Stomach (tissue), 9 donors: ENCODE data around the gene SHISA5. TPM values are rescaled to one million over a fixed set of nuclear protein-coding genes. Genes with fewer than 3 reads are reported as not detected.

ENCODE experiments used
- DNase-seq, 2 donors: peaks; one replicate each; pipeline versions ENCODE4 v3.0.0 to v3.0.0-alpha.2; 2013 to 2019
- H3K27ac ChIP-seq, 5 donors: fragments of 200-600 bp in 4 of 5; sonication (generic) in 4 of 5; one replicate each; pipeline ENCODE4 v1.5.1; 2013 to 2019; ENCODE audit warnings: mild to moderate bottlenecking in 1 of 5, moderate library complexity in 1 of 5
- H3K27me3 ChIP-seq, 3 donors: fragments of 200-600 bp; sonication (generic); one replicate each; pipeline ENCODE4 v1.5.1; 2017 to 2019; ENCODE audit warnings: mixed run types in 1 of 3
- H3K36me3 ChIP-seq, 4 donors: fragments of 200-600 bp; sonication (generic); 1 replicate in 3 of 4; 2 replicates in 1 of 4; pipeline ENCODE4 v1.5.1; 2016 to 2019
- H3K4me1 ChIP-seq, 4 donors: fragments of 200-600 bp; sonication (generic); one replicate each; pipeline ENCODE4 v1.5.1; 2016 to 2019
- H3K4me3 ChIP-seq, 4 donors: fragments of 200-600 bp; sonication (generic) in 3 of 4; one replicate each; pipeline ENCODE4 v1.5.1; 2016 to 2019; ENCODE audit warnings: mild to moderate bottlenecking in 1 of 4
- H3K9me3 ChIP-seq, 4 donors: fragments of 200-600 bp; sonication (generic); one replicate each; pipeline ENCODE4 v1.5.1; 2016 to 2019
- CTCF ChIP-seq, 7 experiments: fragments of 450-650 bp in 4 of 7; fragments of 200-600 bp in 3 of 7; sonication (generic) in 3 of 7; IDR thresholded peaks; one replicate each; pipeline ENCODE4 v1.5.1; 2016 to 2019; ENCODE audit warnings: antibody characterized with exemption in 7 of 7, control low read depth in 2 of 7, mild to moderate bottlenecking in 1 of 7
- EP300 ChIP-seq: sonication (generic); formaldehyde crosslinking; IDR thresholded peaks from one replicate; pipeline ENCODE4 v1.6.1; 2017; ENCODE audit warnings: antibody characterized with exemption
- POLR2A ChIP-seq, 4 donors: fragments of 450-650 bp; IDR thresholded peaks; one replicate each; pipeline ENCODE4 v1.6.1; 2016; ENCODE audit warnings: antibody characterized with exemption in 4 of 4, control low read depth in 2 of 4, mild to moderate bottlenecking in 1 of 4, moderate library complexity in 1 of 4
- POLR2AphosphoS5 ChIP-seq, 3 donors: sonication (generic); formaldehyde crosslinking; IDR thresholded peaks; one replicate each; pipeline ENCODE4 v1.6.1; 2016; ENCODE audit warnings: antibody characterized with exemption in 3 of 3
- WGBS, 5 donors: extraction: QIAGEN DNeasy Blood & Tissue Kit in 3 of 5; methylation state at CpG; one replicate each; pipeline versions ENCODE4 v1.1.5 to v1.1.7; 2013 to 2018; 5-methylcytosine and 5-hydroxymethylcytosine counted together
- intact Hi-C: fragments of 100-400 bp; cut with DNase I; formaldehyde crosslinking; loops from one replicate; pipeline ENCODE4 v1.15.1; 2023; ENCODE audit warnings: low total_unique reads
- polyA plus RNA-seq, 3 donors: library from polyadenylated mRNA; stranded (reverse); fragments of 200-250 nt; gene quantifications; one replicate each; pipeline ENCODE4 v1.2.3, GENCODE V29; 2013
- total RNA-seq, 5 donors: library from RNA; depleted of rRNA; stranded (reverse); fragments of >200 nt; gene quantifications; one replicate each; pipeline versions ENCODE4 v1.1.0 to v1.2.3, GENCODE V29; 2014 to 2016
- donor health status: healthy with polysubstance abuse.
- donor health status: Bipolar disorder and iron deficiency.
- donor health status: healthy.

SHISA5 gene
- total and polyA plus RNA-seq, 8 donors = 43.4 to 182 (median 58.1) TPM

DNA sequence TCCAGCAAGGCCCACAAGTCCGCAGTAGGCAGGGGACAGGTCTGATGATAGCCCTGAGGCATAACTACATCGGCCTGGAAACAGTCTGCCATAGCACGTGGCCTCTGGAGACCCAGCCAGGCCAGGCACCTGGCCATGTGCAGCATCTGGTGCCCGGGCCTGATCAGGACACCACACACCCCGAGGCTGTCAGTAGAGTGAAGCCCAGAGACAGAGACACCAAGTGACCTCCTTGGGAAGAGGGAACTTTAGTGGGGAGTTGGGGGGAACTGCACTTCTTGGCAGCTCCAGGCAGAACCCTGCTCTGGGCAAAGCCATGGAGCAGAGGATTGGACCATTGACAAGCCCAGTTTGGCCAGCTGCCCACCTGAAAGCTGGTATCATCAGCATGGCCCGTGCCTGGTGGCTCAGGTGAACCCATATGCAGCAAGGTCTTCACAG lies 1.2 kb downstream of the SHISA5 start:
- 28 to 52% (median 38%) methylated on average over 4 to 6 of the region's 6 CpGs for WGBS, 5 donors

GRCh38 chr3:48502121-48502520 lies 1.9 kb downstream of the SHISA5 start:
- TF ChIP-seq POLR2AphosphoS5 (IDR thresholded peaks at IDR 0.05) (no peak), CTCF (IDR thresholded peaks at IDR 0.05) (no peak), POLR2A (IDR thresholded peaks at IDR 0.05) (no peak), EP300 (no peak)
- intact Hi-C loops = no loop called here
- WGBS, 5 donors = 78 to 90% (median 81%) methylated on average over 5 of the region's 5 CpGs
- H3K27me3 ChIP-seq = no peaks in the 10 kb centered on the region
- no peaks in the 10 kb centered on the region for H3K9me3 ChIP-seq
- peaks cover 4 to 36% (median 34%) of the 10 kb centered on the region in 4 donors for H3K36me3 ChIP-seq
- peak overlapping the region in 3 of 5 donors; percentile 92 to 96 (median 93) for H3K27ac ChIP-seq
- H3K4me1 ChIP-seq = peaks cover 19 to 47% (median 29%) of the 10 kb centered on the region in 4 donors
- H3K4me3 ChIP-seq = peak overlapping the region in 1 of 4 donors; percentile 72
- no peak for DNase-seq

More for the DNA sequence above, 1.2 kb downstream of the SHISA5 start:
- no peak for TF ChIP-seq EP300
- no peak for TF ChIP-seq POLR2AphosphoS5 (IDR thresholded peaks at IDR 0.05)
- TF ChIP-seq POLR2A (IDR thresholded peaks at IDR 0.05) = no peak
- no peak for TF ChIP-seq CTCF (IDR thresholded peaks at IDR 0.05)
- Histone ChIP-seq H3K4me3 (peak overlapping the region; percentile 57 to 73 (median 70)), H3K27me3 (no peaks in the 10 kb centered on the region), H3K36me3 (peaks cover 0 to 30% (median 28%) of the 10 kb centered on the region in 4 donors), H3K9me3 (no peaks in the 10 kb centered on the region), H3K27ac (peak overlapping the region; percentile 35 to 96 (median 92)), H3K4me1 (peaks cover 19 to 53% (median 29%) of the 10 kb centered on the region in 4 donors)
- intact Hi-C loops = no loop called here
- DNase-seq = peak; percentile 38 to 66

DNA sequence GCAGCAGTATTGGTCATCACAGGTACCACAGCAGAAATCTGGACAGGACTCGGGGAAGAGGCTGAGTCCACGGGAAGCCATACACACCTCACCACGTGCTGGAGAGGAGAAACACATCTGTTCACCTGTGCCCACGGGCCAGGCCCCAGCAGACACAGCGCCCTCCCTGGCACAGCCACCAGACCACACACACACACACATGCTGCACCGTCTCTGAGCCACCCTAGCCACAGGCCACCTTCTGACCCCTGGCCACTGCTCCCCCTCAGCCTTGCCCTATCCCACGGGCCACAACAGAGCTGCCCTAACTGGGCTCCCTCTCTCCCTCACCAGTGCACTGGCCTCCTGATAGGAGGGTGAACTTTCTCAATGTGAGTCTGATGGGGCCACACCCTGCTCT lies 2.8 kb downstream of the SHISA5 start:
- Histone ChIP-seq H3K27me3 (no peaks in the 10 kb centered on the region), H3K36me3 (peaks cover 4 to 46% (median 42%) of the 10 kb centered on the region in 4 donors), H3K9me3 (no peaks in the 10 kb centered on the region), H3K27ac (no peak overlapping the region), H3K4me3 (no peak overlapping the region), H3K4me1 (peaks cover 19 to 47% (median 29%) of the 10 kb centered on the region in 4 donors)
- WGBS, 5 donors = 78 to 82% (median 79%) methylated on average over 5 to 7 of the region's 7 CpGs
- TF ChIP-seq CTCF (IDR thresholded peaks at IDR 0.05) (no peak), POLR2AphosphoS5 (IDR thresholded peaks at IDR 0.05) (no peak), EP300 (no peak), POLR2A (IDR thresholded peaks at IDR 0.05) (no peak)
- DNase-seq = no peak
- intact Hi-C loops = no loop called here

GRCh38 chr3:48500656-48501055 lies 3.3 kb downstream of the SHISA5 start:
- no peaks in the 10 kb centered on the region for H3K27me3 ChIP-seq
- TF ChIP-seq CTCF (IDR thresholded peaks at IDR 0.05) (no peak), POLR2AphosphoS5 (IDR thresholded peaks at IDR 0.05) (no peak), POLR2A (IDR thresholded peaks at IDR 0.05) (no peak), EP300 (no peak)
- H3K9me3 ChIP-seq = no peaks in the 10 kb centered on the region
- H3K36me3 ChIP-seq = peaks cover 4 to 51% (median 48%) of the 10 kb centered on the region in 4 donors
- intact Hi-C loops = no loop called here
- WGBS, 5 donors = 89 to 98% (median 96%) methylated on average over 3 to 5 of the region's 5 CpGs
- H3K4me3 ChIP-seq = no peak overlapping the region
- peaks cover 19 to 47% (median 29%) of the 10 kb centered on the region in 4 donors for H3K4me1 ChIP-seq
- H3K27ac ChIP-seq = no peak overlapping the region
- no peak for DNase-seq
